Measurements from ENCODE around the gene SYNDIG1.

The SYNDIG1 gene

GRCh38 chr20:24487240-24487639 is 17.8 kb downstream of the SYNDIG1 start:
- H3K4me3 ChIP-seq (ENCODE audit: low read depth, low read length), result no peak overlapping the region
- TF ChIP-seq CTCF (IDR thresholded peaks at IDR 0.05; ENCODE audit: low read depth, low read length, missing control alignments), result no peak
- DNase-seq (ENCODE audit: low read depth), result no peak

GRCh38 chr20:24487648-24488047 is 18.2 kb downstream of the SYNDIG1 start:
- H3K4me3 ChIP-seq (ENCODE audit: low read depth, low read length), result no peak overlapping the region
- DNase-seq (ENCODE audit: low read depth), result no peak
- TF ChIP-seq CTCF (IDR thresholded peaks at IDR 0.05; ENCODE audit: low read depth, low read length, missing control alignments), result no peak

GRCh38 chr20:24488064-24488799 is 18.8 kb downstream of the SYNDIG1 start:
- no peak for DNase-seq (ENCODE audit: low read depth)
- TF ChIP-seq CTCF (IDR thresholded peaks at IDR 0.05; ENCODE audit: low read depth, low read length, missing control alignments), result no peak
- no peak overlapping the region for H3K4me3 ChIP-seq (ENCODE audit: low read depth, low read length)

GRCh38 chr20:24488800-24489175 is 19.4 kb downstream of the SYNDIG1 start:
- no peak for DNase-seq (ENCODE audit: low read depth)
- TF ChIP-seq CTCF (IDR thresholded peaks at IDR 0.05; ENCODE audit: low read depth, low read length, missing control alignments), result no peak
- H3K4me3 ChIP-seq (ENCODE audit: low read depth, low read length), result no peak overlapping the region

GRCh38 chr20:24489193-24489592 is 19.8 kb downstream of the SYNDIG1 start:
- no peak for DNase-seq (ENCODE audit: low read depth)
- no peak overlapping the region for H3K4me3 ChIP-seq (ENCODE audit: low read depth, low read length)
- no peak for TF ChIP-seq CTCF (IDR thresholded peaks at IDR 0.05; ENCODE audit: low read depth, low read length, missing control alignments)

- no peak for TF ChIP-seq CTCF (IDR thresholded peaks at IDR 0.05; ENCODE audit: low read depth, low read length, missing control alignments)
- no peak overlapping the region for H3K4me3 ChIP-seq (ENCODE audit: low read depth, low read length)
- no peak for DNase-seq (ENCODE audit: low read depth)
Measured at GRCh38 chr20:24489631-24490260, 20.3 kb downstream of the SYNDIG1 start.

GRCh38 chr20:24490598-24490997 is 21.2 kb downstream of the SYNDIG1 start:
- no peak for DNase-seq (ENCODE audit: low read depth)
- no peak for TF ChIP-seq CTCF (IDR thresholded peaks at IDR 0.05; ENCODE audit: low read depth, low read length, missing control alignments)
- no peak overlapping the region for H3K4me3 ChIP-seq (ENCODE audit: low read depth, low read length)
